ENCODE measurements around the gene SARDH. TPM values are rescaled to one million over a fixed set of nuclear protein-coding genes. Genes with fewer than 3 reads are reported as not detected.

The SARDH gene
- total RNA-seq, 1 donor from 2014 or later, result 5.0 TPM

- Mint-ChIP-seq H3K9me3 (ENCODE audit: unreplicated experiment) (no peaks in the 10 kb centered on the region), H3K27ac (ENCODE audit: unreplicated experiment) (no peak overlapping the region), H3K27me3 (ENCODE audit: unreplicated experiment) (peaks cover 14% of the 10 kb centered on the region), H3K4me1 (ENCODE audit: unreplicated experiment) (peaks cover 7% of the 10 kb centered on the region), H3K4me3 (ENCODE audit: unreplicated experiment) (no peak overlapping the region), H3K36me3 (ENCODE audit: low read depth, unreplicated experiment) (no peaks in the 10 kb centered on the region)
- DNase-seq (ENCODE audit: low spot score), result no peak
- no peak for TF ChIP-seq CTCF (IDR thresholded peaks at IDR 0.05; ENCODE audit: unreplicated experiment)
Measured at GRCh38 chr9:133705576-133705975, 32.6 kb downstream of the SARDH start.

- H3K4me1 Mint-ChIP-seq (ENCODE audit: unreplicated experiment), result peaks cover 11% of the 10 kb centered on the region
Measured at GRCh38 chr9:133704711-133705181, 33.4 kb downstream of the SARDH start.

GRCh38 chr9:133703591-133704399, 34.4 kb downstream of the SARDH start:
- Mint-ChIP-seq H3K27ac (ENCODE audit: unreplicated experiment) (no peak overlapping the region), H3K4me1 (ENCODE audit: unreplicated experiment) (peaks cover 11% of the 10 kb centered on the region), H3K36me3 (ENCODE audit: low read depth, unreplicated experiment) (no peaks in the 10 kb centered on the region), H3K4me3 (ENCODE audit: unreplicated experiment) (no peak overlapping the region), H3K27me3 (ENCODE audit: unreplicated experiment) (peaks cover 11% of the 10 kb centered on the region), H3K9me3 (ENCODE audit: unreplicated experiment) (no peaks in the 10 kb centered on the region)
- no peak for DNase-seq (ENCODE audit: low spot score)
- no peak for TF ChIP-seq CTCF (IDR thresholded peaks at IDR 0.05; ENCODE audit: unreplicated experiment)

More at GRCh38 chr9:133704711-133705181, 33.4 kb downstream of the SARDH start:
- Mint-ChIP-seq H3K36me3 (ENCODE audit: low read depth, unreplicated experiment) (no peaks in the 10 kb centered on the region), H3K9me3 (ENCODE audit: unreplicated experiment) (no peaks in the 10 kb centered on the region), H3K27me3 (ENCODE audit: unreplicated experiment) (peaks cover 11% of the 10 kb centered on the region), H3K27ac (ENCODE audit: unreplicated experiment) (no peak overlapping the region), H3K4me3 (ENCODE audit: unreplicated experiment) (no peak overlapping the region)
- TF ChIP-seq CTCF (IDR thresholded peaks at IDR 0.05; ENCODE audit: unreplicated experiment), result no peak
- DNase-seq (ENCODE audit: low spot score), result no peak

GRCh38 chr9:133702798-133703590, 35.2 kb downstream of the SARDH start:
- DNase-seq (ENCODE audit: low spot score), result no peak
- Mint-ChIP-seq H3K9me3 (ENCODE audit: unreplicated experiment) (no peaks in the 10 kb centered on the region), H3K27ac (ENCODE audit: unreplicated experiment) (no peak overlapping the region), H3K4me1 (ENCODE audit: unreplicated experiment) (peaks cover 11% of the 10 kb centered on the region), H3K36me3 (ENCODE audit: low read depth, unreplicated experiment) (no peaks in the 10 kb centered on the region), H3K4me3 (ENCODE audit: unreplicated experiment) (no peak overlapping the region), H3K27me3 (ENCODE audit: unreplicated experiment) (peaks cover 11% of the 10 kb centered on the region)
- no peak for TF ChIP-seq CTCF (IDR thresholded peaks at IDR 0.05; ENCODE audit: unreplicated experiment)
